CD4-positive, alpha-beta T cell treated with Interferon alpha-2 for 1 hour (primary cell): ENCODE data around the gene LMTK3.

Experiments used
- DNase-seq, 2 donors: peaks; one replicate each; pipeline ENCODE4 v3.0.0-alpha.2; 2020 to 2022

The LMTK3 gene

GRCh38 chr19:48511800-48512503 lies at the start of gene LMTK3:
LMTK3 (minus strand) TSS chr19:48511835; CDS start chr19:48511576, 259 bp downstream.
- DNase-seq: peak; percentile 88 to 93

GRCh38 chr19:48561412-48561811 lies 49.8 kb upstream of the LMTK3 start:
- DNase-seq: no peak

- DNase-seq: peak in 1 of 2 donors; percentile 5
Observed at GRCh38 chr19:48560095-48560530, 48.5 kb upstream of the LMTK3 start.

GRCh38 chr19:48558018-48558684 lies 46.5 kb upstream of the LMTK3 start:
- peak in 1 of 2 donors; percentile 6 for DNase-seq

- DNase-seq: no peak
Observed at GRCh38 chr19:48556825-48557224, 45.2 kb upstream of the LMTK3 start.

- DNase-seq: no peak
Observed at GRCh38 chr19:48556163-48556562, 44.5 kb upstream of the LMTK3 start.

GRCh38 chr19:48554385-48555091 lies 42.9 kb upstream of the LMTK3 start:
- no peak for DNase-seq

- no peak for DNase-seq
Observed at GRCh38 chr19:48553676-48554384, 42.2 kb upstream of the LMTK3 start.

- DNase-seq: no peak
Observed at GRCh38 chr19:48552406-48553322, 41.0 kb upstream of the LMTK3 start.

- no peak for DNase-seq
Observed at GRCh38 chr19:48551437-48552302, 40.0 kb upstream of the LMTK3 start, which contains the start of gene SULT2B1. SULT2B1 (plus strand) TSS chr19:48552172; CDS start chr19:48552253, 81 bp downstream.

- DNase-seq: no peak
Observed at GRCh38 chr19:48549380-48549779, 37.7 kb upstream of the LMTK3 start.

GRCh38 chr19:48548253-48548911 lies 36.7 kb upstream of the LMTK3 start:
- no peak for DNase-seq

- no peak for DNase-seq
Observed at GRCh38 chr19:48547722-48548121, 36.1 kb upstream of the LMTK3 start.

- DNase-seq: no peak
Observed at GRCh38 chr19:48544856-48545750, 33.5 kb upstream of the LMTK3 start.

- DNase-seq: no peak
Observed at GRCh38 chr19:48543121-48543710, 31.6 kb upstream of the LMTK3 start.

GRCh38 chr19:48541813-48542212 lies 30.2 kb upstream of the LMTK3 start:
- DNase-seq: no peak

GRCh38 chr19:48540110-48540509 lies 28.5 kb upstream of the LMTK3 start:
- DNase-seq: no peak

GRCh38 chr19:48539503-48540096 lies 28.0 kb upstream of the LMTK3 start:
- DNase-seq: no peak
